Measurements from ENCODE around the gene LRRC25. TPM values are rescaled to one million over a fixed set of nuclear protein-coding genes. Genes with fewer than 3 reads are reported as not detected.
A peak's percentile ranks its signal among the peaks of the same experiment; 100 is the strongest.

LRRC25 gene
- total and polyA plus RNA-seq, 3 donors from 2014 or later: 1.6 to 4.0 (median 3.4) TPM

GRCh38 chr19:18429717-18430416 lies 32.4 kb upstream of the LRRC25 start:
- intact Hi-C loops (cut with DNase I; ENCODE audit: low total_unique reads): no loop called here
- no peak for DNase-seq
- peak overlapping the region in 1 of 2 donors; percentile 52 for H3K4me3 ChIP-seq
- H3K27ac ChIP-seq: peak overlapping the region; percentile 61 to 86
- H3K27me3 ChIP-seq: no peaks in the 10 kb centered on the region
- peaks cover 59% of the 10 kb centered on the region for H3K4me1 ChIP-seq
- H3K36me3 ChIP-seq (ENCODE audit: low read depth, missing control alignments): no peaks in the 10 kb centered on the region
- 44 to 49% methylated on average over 5 to 12 of the region's 13 CpGs for WGBS, 2 donors
- TF ChIP-seq CTCF (IDR thresholded peaks at IDR 0.05) (no peak), POLR2A (IDR thresholded peaks at IDR 0.05) (no peak)
- H3K9me3 ChIP-seq: no peaks in the 10 kb centered on the region

GRCh38 chr19:18428787-18429674 lies 31.6 kb upstream of the LRRC25 start:
- H3K36me3 ChIP-seq (ENCODE audit: low read depth, missing control alignments): no peaks in the 10 kb centered on the region
- WGBS, 2 donors: 12 to 30% methylated on average over 2 to 24 of the region's 77 CpGs
- intact Hi-C loops (cut with DNase I; ENCODE audit: low total_unique reads): no loop called here

GRCh38 chr19:18428173-18428786 lies 30.9 kb upstream of the LRRC25 start:
- TF ChIP-seq POLR2A (IDR thresholded peaks at IDR 0.05) (no peak), CTCF (IDR thresholded peaks at IDR 0.05) (no peak)
- intact Hi-C loops (cut with DNase I; ENCODE audit: low total_unique reads): no loop called here
- peaks cover 63% of the 10 kb centered on the region for H3K4me1 ChIP-seq
- H3K9me3 ChIP-seq: no peaks in the 10 kb centered on the region
- peak overlapping the region; percentile 61 to 86 for H3K27ac ChIP-seq
- no peaks in the 10 kb centered on the region for H3K27me3 ChIP-seq
- no peaks in the 10 kb centered on the region for H3K36me3 ChIP-seq (ENCODE audit: low read depth, missing control alignments)
- DNase-seq: no peak
- H3K4me3 ChIP-seq: peak overlapping the region in 1 of 2 donors; percentile 44
- 64 to 90% methylated on average over 3 to 17 of the region's 17 CpGs for WGBS, 2 donors

More at GRCh38 chr19:18428787-18429674, 31.6 kb upstream of the LRRC25 start:
- Histone ChIP-seq H3K4me3 (peak overlapping the region; percentile 44 to 52), H3K27me3 (no peaks in the 10 kb centered on the region), H3K27ac (peak overlapping the region; percentile 61 to 86), H3K9me3 (no peaks in the 10 kb centered on the region), H3K4me1 (peaks cover 57% of the 10 kb centered on the region)
- peak; percentile 91 for DNase-seq
- TF ChIP-seq CTCF (IDR thresholded peaks at IDR 0.05) (no peak), POLR2A (IDR thresholded peaks at IDR 0.05) (no peak)

GRCh38 chr19:18427743-18428113 lies 30.3 kb upstream of the LRRC25 start:
- DNase-seq: no peak
- WGBS, 2 donors: 60 to 66% methylated on average over 7 to 12 of the region's 12 CpGs
- TF ChIP-seq CTCF (IDR thresholded peaks at IDR 0.05) (no peak), POLR2A (IDR thresholded peaks at IDR 0.05) (no peak)
- H3K36me3 ChIP-seq (ENCODE audit: low read depth, missing control alignments): no peaks in the 10 kb centered on the region
- peaks cover 62% of the 10 kb centered on the region for H3K4me1 ChIP-seq
- H3K4me3 ChIP-seq: no peak overlapping the region
- peak overlapping the region in 1 of 2 donors; percentile 86 for H3K27ac ChIP-seq
- H3K27me3 ChIP-seq: no peaks in the 10 kb centered on the region
- no peaks in the 10 kb centered on the region for H3K9me3 ChIP-seq
- intact Hi-C loops (cut with DNase I; ENCODE audit: low total_unique reads): no loop called here
